ENCODE measurements around the gene ETV3L.

The ETV3L gene

DNA sequence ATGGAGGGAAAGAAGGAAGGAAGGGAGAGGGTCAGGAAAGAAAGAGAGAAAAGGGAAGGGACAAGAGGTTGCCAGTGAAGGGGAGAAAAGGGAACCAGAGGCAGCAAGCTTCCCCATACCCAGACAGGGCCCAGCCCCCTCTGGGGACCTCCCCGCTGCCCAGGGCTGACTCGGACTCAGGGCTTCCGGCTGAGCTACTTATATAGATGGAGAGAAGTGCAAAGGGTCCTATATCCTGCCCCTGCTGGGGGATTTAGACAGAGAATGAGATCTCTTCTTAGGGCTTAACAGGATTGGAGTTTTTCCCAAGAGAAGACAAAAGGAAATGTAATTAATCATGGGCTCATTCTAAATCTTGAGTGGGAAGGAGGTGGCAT, at the start of gene ETV3L:
Gene ETV3L (minus strand): TSS at position 176 of the 377 bp plus-strand sequence. CDS start 285 bp downstream, outside the sequence.
- no peak for DNase-seq

DNA sequence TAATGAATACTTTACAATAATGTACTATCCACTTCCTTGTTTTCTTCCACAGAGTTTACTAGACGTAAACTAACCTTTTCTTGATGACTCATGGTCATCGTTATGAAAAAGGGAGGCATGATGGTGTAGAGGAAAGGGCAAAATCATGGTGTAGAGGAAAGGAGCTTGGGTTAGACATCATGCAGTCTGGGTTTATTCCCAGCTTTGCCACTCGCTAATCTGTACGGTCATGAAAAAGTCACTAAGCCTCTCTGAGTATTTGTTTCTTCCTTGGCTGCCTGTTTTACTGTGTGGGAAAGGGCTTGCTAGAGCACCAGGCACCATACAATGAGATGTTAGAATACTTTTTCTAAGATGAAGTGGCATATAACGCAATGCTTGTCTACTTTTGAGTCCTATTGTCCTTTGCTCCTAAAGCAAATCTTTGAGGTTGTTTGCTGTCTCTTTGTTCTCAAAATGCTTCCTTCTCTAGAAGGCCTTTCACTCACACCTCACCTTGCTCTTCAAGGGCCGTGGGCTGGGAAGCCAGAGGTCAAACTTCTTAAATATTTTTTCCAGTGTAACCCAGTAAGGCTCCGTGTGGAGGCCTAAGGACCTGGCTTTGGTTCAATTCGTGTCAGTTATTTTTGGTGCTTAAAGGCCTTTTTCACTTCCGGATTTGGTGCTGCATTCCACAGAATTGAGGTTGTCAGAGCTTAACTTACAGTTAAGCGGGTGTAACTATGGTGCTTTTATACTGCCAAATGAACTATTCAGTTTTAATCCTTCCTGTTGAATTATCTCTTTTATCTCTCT, 48.5 kb upstream of the ETV3L start:
- DNase-seq: no peak

GRCh38 chr1:157147037-157147436, 47.4 kb upstream of the ETV3L start:
- no peak for DNase-seq

- DNase-seq: no peak
Observed at GRCh38 chr1:157146244-157146643, 46.6 kb upstream of the ETV3L start.

- no peak for DNase-seq
Observed at GRCh38 chr1:157145076-157145475, 45.5 kb upstream of the ETV3L start.

DNA sequence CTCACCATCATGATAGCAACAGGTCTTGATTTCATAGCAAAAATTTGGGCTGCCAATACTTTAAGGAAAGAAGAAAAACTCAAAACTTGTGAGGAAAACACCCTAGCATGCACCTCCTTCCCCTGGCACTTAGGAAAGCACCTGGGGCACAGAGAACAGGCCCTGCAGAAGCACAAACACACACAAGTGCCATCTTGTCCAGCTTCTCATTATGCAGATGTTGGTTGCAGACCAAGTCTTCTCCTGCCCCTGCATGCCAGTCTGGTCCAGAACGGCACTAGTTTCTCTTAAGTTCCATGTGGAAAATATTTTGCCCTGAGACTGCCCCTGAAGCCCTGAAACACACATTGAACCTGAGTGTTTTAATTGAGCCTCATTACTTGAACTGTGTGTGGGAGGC, 44.9 kb upstream of the ETV3L start:
- DNase-seq: no peak

- DNase-seq: no peak
Observed at GRCh38 chr1:157142765-157143423, 43.3 kb upstream of the ETV3L start.

GRCh38 chr1:157142201-157142600, 42.6 kb upstream of the ETV3L start:
- no peak for DNase-seq

GRCh38 chr1:157141212-157141855, 41.7 kb upstream of the ETV3L start:
- DNase-seq: no peak

GRCh38 chr1:157140063-157140588, 40.5 kb upstream of the ETV3L start:
- no peak for DNase-seq

DNA sequence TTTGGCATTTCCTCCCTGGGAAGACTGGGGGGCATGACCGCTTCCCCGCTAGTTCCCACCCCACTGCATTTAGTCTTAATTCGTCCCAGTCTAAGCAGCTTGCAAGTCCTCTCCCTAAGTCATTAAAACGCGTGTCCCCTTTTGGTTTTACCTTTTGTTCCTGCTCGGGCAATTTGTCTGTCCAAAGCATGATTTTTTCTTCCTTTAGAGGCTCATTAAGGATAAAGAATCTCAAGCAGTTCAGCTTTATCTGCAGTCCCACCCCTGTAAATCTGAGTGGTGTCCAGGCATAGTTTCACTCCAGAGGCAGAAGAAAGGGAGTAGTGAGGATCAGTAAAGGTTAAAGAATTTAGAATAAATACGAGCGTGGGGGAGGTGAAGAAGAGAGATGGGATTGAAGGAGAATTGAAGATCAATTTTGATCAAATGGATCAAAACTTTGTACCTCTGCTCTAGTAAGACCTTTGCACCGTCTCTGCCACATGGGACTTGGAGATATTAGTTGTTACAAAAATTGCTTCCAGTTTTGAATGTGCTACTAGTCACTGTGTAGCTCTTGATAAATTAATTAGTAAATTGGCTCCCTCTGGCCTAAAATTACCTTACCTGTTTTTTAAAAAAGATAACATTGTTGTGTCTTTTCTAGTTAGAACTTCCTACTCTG, 39.6 kb upstream of the ETV3L start:
- no peak for DNase-seq

DNA sequence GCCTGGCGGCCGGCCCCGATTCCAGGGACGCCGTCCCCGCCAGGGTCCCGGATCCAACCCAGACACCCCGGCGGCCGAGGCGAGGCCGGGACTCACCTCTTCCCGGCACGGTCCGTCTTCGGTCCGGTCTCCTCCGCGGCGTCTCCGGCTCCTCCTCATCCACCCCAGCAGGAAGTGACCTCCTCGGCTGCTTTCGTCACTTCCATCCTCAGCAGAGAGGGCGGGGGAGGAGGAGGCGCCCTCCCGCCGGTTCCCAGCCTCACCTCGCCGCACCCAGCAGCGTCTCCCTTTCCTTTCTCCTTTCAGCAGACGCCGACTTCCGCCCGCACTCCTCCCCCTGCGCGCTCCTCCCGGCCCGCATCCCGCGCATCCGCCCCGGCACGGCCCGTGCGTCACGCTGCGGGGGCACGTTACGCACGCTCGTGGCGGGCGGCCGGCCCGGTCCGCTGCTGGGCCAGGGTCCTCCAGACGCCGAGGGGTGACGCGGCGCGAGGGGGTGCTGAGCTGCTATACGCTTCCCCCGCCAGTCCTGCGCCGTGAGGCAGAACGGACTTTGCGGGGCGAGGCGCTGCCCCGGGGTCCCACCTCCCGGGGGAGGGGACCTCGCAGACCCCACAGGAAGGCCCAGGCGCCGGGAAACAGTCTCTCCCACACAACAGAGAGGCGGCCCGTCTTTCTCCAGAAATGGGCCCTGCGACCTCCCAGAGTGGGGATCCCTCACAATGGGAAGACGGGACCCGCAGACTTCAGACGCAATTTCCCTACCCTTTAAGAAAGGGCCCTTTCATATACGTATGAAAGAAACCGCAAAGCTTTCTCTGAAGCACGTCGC, 38.8 kb upstream of the ETV3L start, which contains the start of gene ETV3:
Gene ETV3 (minus strand): TSS at position 176 of the 832 bp plus-strand sequence. CDS start 2,043 bp downstream, outside the sequence.
- DNase-seq: peak; percentile 89 to 97

DNA sequence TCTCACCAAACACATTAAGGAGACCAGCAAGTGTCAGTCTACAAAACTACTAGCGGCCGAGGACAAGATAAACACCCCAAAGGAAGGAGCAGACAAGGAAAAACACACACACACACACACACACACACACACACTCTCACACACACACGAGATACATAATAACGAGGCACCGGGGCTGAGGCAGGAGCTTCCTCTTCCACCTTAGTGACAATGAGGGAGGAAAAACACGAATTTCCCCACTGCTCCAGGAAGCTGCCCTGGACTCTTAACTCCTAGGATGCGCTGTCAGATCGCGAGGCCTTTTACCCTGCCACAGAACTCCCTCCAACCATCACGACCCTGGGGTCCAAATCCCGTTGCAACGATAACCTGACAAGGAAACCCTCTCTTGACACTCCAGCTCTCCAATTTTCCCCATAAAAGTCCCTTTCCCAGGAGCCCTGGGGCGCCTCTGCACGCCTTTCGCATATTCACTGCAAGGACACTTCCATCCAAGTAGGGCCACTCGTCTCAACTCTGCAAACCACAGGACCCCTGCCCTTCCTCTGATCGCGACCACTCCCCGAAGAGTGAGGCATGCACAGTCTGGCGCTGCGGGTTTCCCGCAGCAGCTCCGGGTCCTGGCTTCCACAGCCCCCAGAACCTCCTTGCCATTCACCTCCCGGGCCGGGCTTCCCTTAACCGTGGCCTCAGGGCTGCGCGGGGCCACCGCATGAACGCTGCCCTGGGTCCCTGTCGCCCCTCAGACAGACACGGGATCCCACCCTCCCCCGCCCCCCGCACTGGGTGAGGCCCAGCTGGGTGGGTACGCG, 38.0 kb upstream of the ETV3L start:
- peak in 1 of 2 experiments; percentile 53 for DNase-seq

DNA sequence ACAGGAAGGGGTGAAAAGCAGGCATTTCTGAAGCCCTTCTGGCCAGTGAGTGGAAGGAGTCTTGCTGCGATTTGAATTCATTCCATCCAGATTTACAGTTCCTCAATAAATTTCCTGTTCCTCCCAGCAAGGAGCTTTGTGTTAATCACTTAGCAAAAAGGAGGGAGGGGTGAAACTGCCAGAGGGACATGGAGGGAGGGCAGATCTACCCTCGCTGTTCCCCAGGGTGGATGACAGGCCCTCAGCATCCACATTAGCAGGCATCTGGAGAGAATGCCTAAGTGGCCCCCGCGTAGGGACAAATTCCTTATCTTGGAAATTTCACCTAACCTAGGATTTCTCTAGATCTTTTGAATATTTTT, 37.4 kb upstream of the ETV3L start:
- DNase-seq: peak in 1 of 2 experiments; percentile 48

DNA sequence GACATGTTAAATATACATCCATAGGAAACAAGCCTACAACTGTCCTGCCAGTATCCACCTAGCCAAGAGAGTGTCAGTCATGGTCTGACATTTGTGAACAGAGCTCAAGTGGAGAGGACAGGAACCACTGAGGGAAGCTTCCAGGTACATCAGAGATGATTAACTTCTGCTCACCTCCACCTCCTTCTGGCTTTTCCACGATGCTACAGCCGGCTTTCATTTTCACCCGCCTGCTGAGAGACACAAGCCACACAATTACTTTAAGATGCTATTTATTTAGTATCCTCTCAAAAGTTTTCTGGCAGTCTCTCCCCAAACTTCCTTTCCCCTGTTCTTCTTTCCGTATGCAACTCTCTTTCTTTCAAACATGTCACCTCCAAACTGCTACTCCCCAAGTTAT, 36.5 kb upstream of the ETV3L start:
- DNase-seq: no peak

DNA sequence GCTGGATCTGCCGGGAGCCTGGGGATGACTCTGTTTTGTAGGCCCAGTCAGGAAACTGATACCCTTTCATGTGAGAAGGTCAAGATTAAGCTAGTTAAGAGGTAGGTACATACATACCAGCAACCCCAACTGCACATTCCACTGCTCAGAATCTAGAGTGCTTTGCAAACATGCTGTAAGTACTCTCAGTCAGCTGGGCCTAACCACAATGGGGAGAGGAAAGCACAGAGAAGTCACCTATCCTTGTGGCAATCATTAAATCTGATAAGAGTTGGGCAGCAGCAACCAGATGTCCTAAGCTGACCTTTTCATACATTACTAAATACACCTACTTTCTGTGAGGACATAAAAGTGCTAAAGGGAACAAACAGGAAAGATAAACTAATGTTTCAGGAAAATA, 36.0 kb upstream of the ETV3L start:
- no peak for DNase-seq

GRCh38 chr1:157135070-157135469, 35.5 kb upstream of the ETV3L start:
- DNase-seq: no peak

GRCh38 chr1:157134442-157134841, 34.8 kb upstream of the ETV3L start:
- no peak for DNase-seq

- DNase-seq: no peak
Observed at GRCh38 chr1:157133426-157133825, 33.8 kb upstream of the ETV3L start.

GRCh38 chr1:157132616-157133167, 33.1 kb upstream of the ETV3L start:
- DNase-seq: no peak

- no peak for DNase-seq
Observed at GRCh38 chr1:157132111-157132510, 32.5 kb upstream of the ETV3L start.
